Activated T-helper 1 cell treated with anti-CD3 and anti-CD28 coated beads, Interleukin-12 subunit alpha, Interleukin-12 subunit beta, Interleukin-2, Interleukin-4 antibody, amounts not matched to agents 30 ng/mL and 10 ng/mL and 1 ng/mL, durations not matched to agents 14 hours and 24 hours and 36 hours (primary cell): ENCODE data around the gene PARPBP. TPM values are rescaled to one million over a fixed set of nuclear protein-coding genes. Genes with fewer than 3 reads are reported as not detected.
"Not testable (repeated sequence)": the region's sequence is repeated elsewhere in the genome, so short reads cannot be mapped to it uniquely, and the experiment has no call there.

ENCODE experiments used
- DNase-seq: peaks from one replicate; pipeline ENCODE4 v3.0.0; 2021; ENCODE audit warnings: low spot score
- H3K27ac Mint-ChIP-seq: one replicate; pipeline ENCODE4 v1.8.0; 2021; ENCODE audit warnings: mild to moderate bottlenecking, mixed read lengths
- H3K27me3 Mint-ChIP-seq: one replicate; pipeline ENCODE4 v1.8.0; 2022; ENCODE audit warnings: mild to moderate bottlenecking, moderate library complexity, mixed read lengths; ENCODE audit not compliant: insufficient read depth
- H3K36me3 Mint-ChIP-seq: one replicate; pipeline ENCODE4 v1.8.0; 2021; ENCODE audit warnings: low read depth, mixed read lengths
- H3K4me1 Mint-ChIP-seq: one replicate; pipeline ENCODE4 v1.8.0; 2021; ENCODE audit warnings: low read depth, mixed read lengths
- H3K4me3 Mint-ChIP-seq: one replicate; pipeline ENCODE4 v1.8.0; 2021; ENCODE audit warnings: mild to moderate bottlenecking, moderate library complexity, mixed read lengths
- H3K9me3 Mint-ChIP-seq: one replicate; pipeline ENCODE4 v1.8.0; 2021; ENCODE audit warnings: mixed read lengths
- intact Hi-C: fragments of 100-400 bp; cut with micrococcal nuclease; formaldehyde crosslinking; loops from one replicate; pipeline ENCODE4 v1.15.1; 2024
- total RNA-seq: library from RNA; stranded (reverse); gene quantifications from 2 replicates; pipeline ENCODE4 v1.2.3, GENCODE V29; 2022

Gene PARPBP
- total RNA-seq, 1 donor from 2014 or later = 23.5 TPM

- Mint-ChIP-seq H3K4me3 (peak overlapping the region; percentile 92), H3K4me1 (peaks cover 47% of the 10 kb centered on the region), H3K27ac (peak overlapping the region; percentile 65), H3K27me3 (no peaks in the 10 kb centered on the region), H3K36me3 (peaks cover 12% of the 10 kb centered on the region), H3K9me3 (no peaks in the 10 kb centered on the region)
- no peak for DNase-seq
- intact Hi-C loops = no loop called here
Measured at GRCh38 chr12:102118874-102119273, 1.1 kb upstream of the PARPBP start.

DNA sequence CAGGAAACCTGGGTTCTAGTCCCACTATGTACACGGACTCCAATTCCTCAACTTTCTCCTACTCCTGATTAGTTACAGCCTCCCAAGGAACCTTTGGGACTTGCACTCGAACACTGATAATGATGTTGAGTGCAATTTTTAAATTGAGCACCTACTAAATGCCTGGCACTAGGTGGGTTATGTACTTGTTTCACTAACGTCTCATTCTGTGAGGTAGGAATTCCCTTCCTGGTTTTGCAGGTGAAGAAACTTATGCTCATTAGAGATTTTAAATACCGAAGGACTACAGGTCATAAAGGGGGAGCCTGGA lies 536 bp downstream of the PARPBP start:
- no peaks in the 10 kb centered on the region for H3K27me3 Mint-ChIP-seq
- peak overlapping the region; percentile 95 for H3K27ac Mint-ChIP-seq
- peak overlapping the region; percentile 92 for H3K4me3 Mint-ChIP-seq
- peaks cover 51% of the 10 kb centered on the region for H3K4me1 Mint-ChIP-seq
- H3K9me3 Mint-ChIP-seq = no peaks in the 10 kb centered on the region
- DNase-seq = no peak
- peaks cover 19% of the 10 kb centered on the region for H3K36me3 Mint-ChIP-seq
- intact Hi-C loops = loop anchor here (1.0 to 2.0 kb wide), 8 partner anchors 48 to 840 kb away; partner anchors contain the start of genes DRAM1 and UTP20

- DNase-seq = no peak
- peaks cover 54% of the 10 kb centered on the region for H3K4me1 Mint-ChIP-seq
- H3K9me3 Mint-ChIP-seq = no peaks in the 10 kb centered on the region
- peak overlapping the region; percentile 92 for H3K4me3 Mint-ChIP-seq
- peak overlapping the region; percentile 95 for H3K27ac Mint-ChIP-seq
- intact Hi-C loops = loop anchor here (1.0 to 2.0 kb wide), 8 partner anchors 48 to 840 kb away; partner anchors contain the start of genes DRAM1 and UTP20
- H3K27me3 Mint-ChIP-seq = no peaks in the 10 kb centered on the region
- H3K36me3 Mint-ChIP-seq = peaks cover 23% of the 10 kb centered on the region
Measured at GRCh38 chr12:102120886-102121285, 903 bp downstream of the PARPBP start.

GRCh38 chr12:102121328-102121727 lies 1.3 kb downstream of the PARPBP start:
- intact Hi-C loops = loop anchor here (2.0 kb wide), 4 partner anchors 47 to 841 kb away; partner anchors contain the start of genes DRAM1 and UTP20
- H3K27me3 Mint-ChIP-seq, H3K9me3 Mint-ChIP-seq, H3K27ac Mint-ChIP-seq, DNase-seq: not testable (repeated sequence)
- Mint-ChIP-seq H3K4me1 (peaks cover 54% of the 10 kb centered on the region), H3K4me3 (peak overlapping the region; percentile 92), H3K36me3 (peaks cover 27% of the 10 kb centered on the region)

DNA sequence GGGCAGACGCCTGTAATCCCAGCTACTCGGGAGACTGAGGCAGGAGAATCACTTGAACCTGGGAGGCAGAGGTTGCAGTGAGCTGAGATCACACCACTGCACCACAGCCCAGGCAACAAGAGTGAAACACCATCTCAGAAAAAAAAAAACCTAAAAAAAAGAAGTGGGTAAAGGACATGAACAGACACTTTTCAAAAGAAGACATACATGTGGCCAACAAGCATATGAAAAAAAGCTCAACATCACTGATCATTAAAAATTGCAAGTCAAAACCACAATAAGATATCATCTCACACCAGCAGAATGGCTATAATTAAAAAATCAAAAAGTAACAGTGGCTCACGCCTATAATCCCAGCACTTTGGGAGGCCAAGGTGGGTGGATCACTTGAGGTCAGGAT lies 10.7 kb downstream of the PARPBP start:
- H3K4me1 Mint-ChIP-seq, H3K27ac Mint-ChIP-seq, intact Hi-C loops, H3K27me3 Mint-ChIP-seq, H3K9me3 Mint-ChIP-seq, DNase-seq, H3K4me3 Mint-ChIP-seq: not testable (repeated sequence)
- H3K36me3 Mint-ChIP-seq = peaks cover 51% of the 10 kb centered on the region

GRCh38 chr12:102131442-102131841 lies 11.5 kb downstream of the PARPBP start:
- DNase-seq, H3K27ac Mint-ChIP-seq, H3K4me1 Mint-ChIP-seq, H3K9me3 Mint-ChIP-seq, H3K27me3 Mint-ChIP-seq, H3K4me3 Mint-ChIP-seq, intact Hi-C loops: not testable (repeated sequence)
- peaks cover 49% of the 10 kb centered on the region for H3K36me3 Mint-ChIP-seq

- H3K27me3 Mint-ChIP-seq, H3K27ac Mint-ChIP-seq, intact Hi-C loops, DNase-seq, H3K4me3 Mint-ChIP-seq: not testable (repeated sequence)
- Mint-ChIP-seq H3K36me3 (peaks cover 51% of the 10 kb centered on the region), H3K4me1 (peaks cover 10% of the 10 kb centered on the region), H3K9me3 (peaks cover 17% of the 10 kb centered on the region)
Measured at GRCh38 chr12:102137619-102138018, 17.6 kb downstream of the PARPBP start.

DNA sequence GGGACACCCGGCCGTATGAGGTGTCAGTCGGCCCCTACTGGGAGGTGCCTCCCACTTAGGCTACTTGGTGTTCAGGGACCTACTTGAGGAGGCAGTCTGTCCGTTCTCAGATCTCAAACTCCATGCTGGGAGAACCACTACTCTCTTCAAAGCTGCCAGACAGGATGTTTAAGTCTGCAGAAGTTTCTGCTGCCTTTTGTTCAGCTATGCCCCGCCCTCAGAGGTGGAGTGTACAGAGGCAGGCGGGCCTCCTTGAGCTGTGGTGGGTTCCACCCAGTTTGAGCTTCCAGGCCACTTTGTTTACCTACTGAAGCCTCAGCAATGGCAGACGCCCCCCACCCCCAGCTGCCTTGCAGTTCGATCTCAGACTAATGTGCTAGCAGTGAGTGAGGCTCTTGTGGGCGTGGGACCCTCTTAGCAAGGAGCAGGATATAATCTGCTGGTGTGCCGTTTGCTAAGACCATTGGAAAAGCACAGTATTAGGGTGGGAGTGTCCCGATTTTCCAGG lies 22.9 kb downstream of the PARPBP start:
- Mint-ChIP-seq H3K9me3 (peaks cover 12% of the 10 kb centered on the region), H3K4me1 (peaks cover 14% of the 10 kb centered on the region), H3K36me3 (peaks cover 44% of the 10 kb centered on the region)
- H3K27me3 Mint-ChIP-seq, H3K4me3 Mint-ChIP-seq, DNase-seq, H3K27ac Mint-ChIP-seq, intact Hi-C loops: not testable (repeated sequence)

GRCh38 chr12:102144221-102144620 lies 24.2 kb downstream of the PARPBP start:
- no peak for DNase-seq
- no peaks in the 10 kb centered on the region for H3K27me3 Mint-ChIP-seq
- intact Hi-C loops = no loop called here
- H3K9me3 Mint-ChIP-seq = peaks cover under 1% of the 10 kb centered on the region
- H3K4me1 Mint-ChIP-seq = peaks cover 14% of the 10 kb centered on the region
- H3K27ac Mint-ChIP-seq = no peak overlapping the region
- no peak overlapping the region for H3K4me3 Mint-ChIP-seq
- peaks cover 33% of the 10 kb centered on the region for H3K36me3 Mint-ChIP-seq

DNA sequence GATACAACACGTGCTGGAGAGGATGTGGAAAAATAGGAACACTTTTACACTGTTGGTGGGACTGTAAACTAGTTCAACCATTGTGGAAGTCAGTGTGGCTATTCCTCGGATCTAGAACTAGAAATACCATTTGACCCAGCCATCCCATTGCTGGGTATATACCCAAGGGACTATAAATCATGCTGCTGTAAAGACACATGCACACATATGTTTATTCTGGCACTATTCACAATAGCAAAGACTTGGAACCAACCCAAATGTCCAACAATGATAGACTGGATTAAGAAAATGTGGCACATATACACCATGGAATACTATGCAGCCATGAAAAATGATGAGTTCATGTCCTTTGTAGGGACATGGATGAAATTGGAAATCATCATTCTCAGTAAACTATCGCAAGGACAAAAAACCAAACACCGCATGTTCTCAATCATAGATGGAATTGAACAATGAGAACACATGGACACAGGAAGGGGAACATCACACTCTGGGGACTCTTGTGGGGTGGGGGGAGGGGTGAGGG lies 27.1 kb downstream of the PARPBP start:
- H3K27ac Mint-ChIP-seq, H3K4me1 Mint-ChIP-seq, H3K27me3 Mint-ChIP-seq, intact Hi-C loops, DNase-seq, H3K9me3 Mint-ChIP-seq, H3K4me3 Mint-ChIP-seq: not testable (repeated sequence)
- peaks cover 22% of the 10 kb centered on the region for H3K36me3 Mint-ChIP-seq

- H3K4me3 Mint-ChIP-seq, H3K27me3 Mint-ChIP-seq, H3K4me1 Mint-ChIP-seq, DNase-seq, intact Hi-C loops, H3K27ac Mint-ChIP-seq, H3K9me3 Mint-ChIP-seq: not testable (repeated sequence)
- peaks cover 17% of the 10 kb centered on the region for H3K36me3 Mint-ChIP-seq
Measured at GRCh38 chr12:102155206-102155605, 35.2 kb downstream of the PARPBP start.

GRCh38 chr12:102163383-102163782 lies 43.4 kb downstream of the PARPBP start:
- DNase-seq = no peak
- Mint-ChIP-seq H3K36me3 (peaks cover 18% of the 10 kb centered on the region), H3K4me1 (peaks cover 14% of the 10 kb centered on the region), H3K27me3 (no peaks in the 10 kb centered on the region), H3K27ac (no peak overlapping the region), H3K9me3 (no peaks in the 10 kb centered on the region), H3K4me3 (no peak overlapping the region)
- intact Hi-C loops = no loop called here

GRCh38 chr12:102167821-102168604 lies 48.0 kb downstream of the PARPBP start:
- no peak for DNase-seq
- H3K4me3 Mint-ChIP-seq = no peak overlapping the region
- H3K27me3 Mint-ChIP-seq = no peaks in the 10 kb centered on the region
- intact Hi-C loops = loop anchor here (1.0 to 5.0 kb wide), 6 partner anchors 29 to 251 kb away; partner anchors contain the start of genes NUP37, PARPBP, PMCH and WASHC3
- H3K36me3 Mint-ChIP-seq = peaks cover 32% of the 10 kb centered on the region
- H3K4me1 Mint-ChIP-seq = peaks cover 29% of the 10 kb centered on the region
- peak overlapping the region; percentile 85 for H3K27ac Mint-ChIP-seq
- H3K9me3 Mint-ChIP-seq = no peaks in the 10 kb centered on the region
